GM18870 (cell line): ENCODE results near the gene NSD1.

Experiments
- ATAC-seq: cut with Tn5 transposase; IDR thresholded peaks from one replicate; pipeline ENCODE4 v1.9.1; 2021; ENCODE audit warnings: moderate library complexity; ENCODE audit not compliant: unreplicated experiment

The NSD1 gene, protein sequence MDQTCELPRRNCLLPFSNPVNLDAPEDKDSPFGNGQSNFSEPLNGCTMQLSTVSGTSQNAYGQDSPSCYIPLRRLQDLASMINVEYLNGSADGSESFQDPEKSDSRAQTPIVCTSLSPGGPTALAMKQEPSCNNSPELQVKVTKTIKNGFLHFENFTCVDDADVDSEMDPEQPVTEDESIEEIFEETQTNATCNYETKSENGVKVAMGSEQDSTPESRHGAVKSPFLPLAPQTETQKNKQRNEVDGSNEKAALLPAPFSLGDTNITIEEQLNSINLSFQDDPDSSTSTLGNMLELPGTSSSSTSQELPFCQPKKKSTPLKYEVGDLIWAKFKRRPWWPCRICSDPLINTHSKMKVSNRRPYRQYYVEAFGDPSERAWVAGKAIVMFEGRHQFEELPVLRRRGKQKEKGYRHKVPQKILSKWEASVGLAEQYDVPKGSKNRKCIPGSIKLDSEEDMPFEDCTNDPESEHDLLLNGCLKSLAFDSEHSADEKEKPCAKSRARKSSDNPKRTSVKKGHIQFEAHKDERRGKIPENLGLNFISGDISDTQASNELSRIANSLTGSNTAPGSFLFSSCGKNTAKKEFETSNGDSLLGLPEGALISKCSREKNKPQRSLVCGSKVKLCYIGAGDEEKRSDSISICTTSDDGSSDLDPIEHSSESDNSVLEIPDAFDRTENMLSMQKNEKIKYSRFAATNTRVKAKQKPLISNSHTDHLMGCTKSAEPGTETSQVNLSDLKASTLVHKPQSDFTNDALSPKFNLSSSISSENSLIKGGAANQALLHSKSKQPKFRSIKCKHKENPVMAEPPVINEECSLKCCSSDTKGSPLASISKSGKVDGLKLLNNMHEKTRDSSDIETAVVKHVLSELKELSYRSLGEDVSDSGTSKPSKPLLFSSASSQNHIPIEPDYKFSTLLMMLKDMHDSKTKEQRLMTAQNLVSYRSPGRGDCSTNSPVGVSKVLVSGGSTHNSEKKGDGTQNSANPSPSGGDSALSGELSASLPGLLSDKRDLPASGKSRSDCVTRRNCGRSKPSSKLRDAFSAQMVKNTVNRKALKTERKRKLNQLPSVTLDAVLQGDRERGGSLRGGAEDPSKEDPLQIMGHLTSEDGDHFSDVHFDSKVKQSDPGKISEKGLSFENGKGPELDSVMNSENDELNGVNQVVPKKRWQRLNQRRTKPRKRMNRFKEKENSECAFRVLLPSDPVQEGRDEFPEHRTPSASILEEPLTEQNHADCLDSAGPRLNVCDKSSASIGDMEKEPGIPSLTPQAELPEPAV (N-terminal part only)

DNA sequence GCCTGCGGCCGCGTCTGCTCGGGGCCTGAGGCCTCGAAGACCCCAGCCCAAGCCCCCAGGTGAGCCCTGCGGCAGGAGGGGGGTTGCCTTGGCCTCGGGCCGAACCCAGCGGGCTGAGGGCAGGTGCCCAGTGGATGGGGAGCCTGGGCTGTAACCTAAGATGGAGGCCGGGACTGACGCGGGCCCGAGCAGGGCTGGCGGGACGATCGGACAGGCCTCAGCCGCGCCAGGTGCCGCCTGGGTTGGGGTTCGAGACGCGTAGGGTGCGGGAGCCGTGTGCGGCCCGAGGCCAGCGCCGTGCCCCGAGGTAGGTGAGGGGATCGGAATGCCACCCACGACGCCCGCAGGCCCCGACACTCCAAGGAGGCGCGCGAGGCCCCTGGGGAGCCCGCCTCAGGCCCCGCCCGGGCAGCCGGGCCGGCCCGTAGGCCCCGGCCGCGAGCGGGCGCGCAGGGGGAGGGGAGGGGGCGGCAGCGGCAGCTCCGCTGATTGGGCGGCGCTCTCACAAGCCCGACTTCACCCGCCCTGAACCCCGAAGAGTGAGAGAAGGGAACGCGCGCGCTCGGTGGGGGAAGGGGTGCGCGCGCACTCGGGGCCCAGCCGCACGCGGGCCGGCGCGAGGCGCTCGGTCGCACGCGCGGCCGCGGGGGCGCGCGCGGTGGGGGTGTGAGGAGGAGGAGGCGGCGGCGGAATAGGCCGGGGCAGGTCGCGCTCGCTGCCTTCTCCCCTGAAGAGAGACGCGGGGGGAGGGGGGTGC, at the start of gene NSD1:
NSD1 (plus strand) TSS at position 678 of the 757 bp plus-strand sequence. CDS start 1,331 bp downstream, outside the sequence.
- ATAC-seq, result peak; percentile 47

DNA sequence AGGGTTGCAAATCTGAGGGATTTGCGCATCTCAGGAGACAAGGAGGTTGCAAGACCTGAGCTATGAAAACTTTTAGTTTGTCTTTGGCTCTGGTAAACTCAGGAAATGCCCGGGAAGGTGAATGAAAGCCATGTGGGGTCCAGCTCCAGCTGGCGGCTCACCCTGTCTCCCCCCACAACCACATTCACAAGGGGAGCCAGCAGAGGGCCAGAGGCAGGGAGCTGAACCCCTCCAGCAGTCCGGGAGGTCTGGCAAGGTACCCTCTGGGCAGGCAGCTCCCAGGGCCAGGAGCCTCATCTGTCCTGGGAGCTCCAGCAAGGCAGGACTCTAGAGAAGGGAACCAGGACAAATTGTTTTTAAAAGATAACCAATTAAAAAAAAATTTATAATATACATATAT, 49.4 kb upstream of the NSD1 start:
- no peak for ATAC-seq

DNA sequence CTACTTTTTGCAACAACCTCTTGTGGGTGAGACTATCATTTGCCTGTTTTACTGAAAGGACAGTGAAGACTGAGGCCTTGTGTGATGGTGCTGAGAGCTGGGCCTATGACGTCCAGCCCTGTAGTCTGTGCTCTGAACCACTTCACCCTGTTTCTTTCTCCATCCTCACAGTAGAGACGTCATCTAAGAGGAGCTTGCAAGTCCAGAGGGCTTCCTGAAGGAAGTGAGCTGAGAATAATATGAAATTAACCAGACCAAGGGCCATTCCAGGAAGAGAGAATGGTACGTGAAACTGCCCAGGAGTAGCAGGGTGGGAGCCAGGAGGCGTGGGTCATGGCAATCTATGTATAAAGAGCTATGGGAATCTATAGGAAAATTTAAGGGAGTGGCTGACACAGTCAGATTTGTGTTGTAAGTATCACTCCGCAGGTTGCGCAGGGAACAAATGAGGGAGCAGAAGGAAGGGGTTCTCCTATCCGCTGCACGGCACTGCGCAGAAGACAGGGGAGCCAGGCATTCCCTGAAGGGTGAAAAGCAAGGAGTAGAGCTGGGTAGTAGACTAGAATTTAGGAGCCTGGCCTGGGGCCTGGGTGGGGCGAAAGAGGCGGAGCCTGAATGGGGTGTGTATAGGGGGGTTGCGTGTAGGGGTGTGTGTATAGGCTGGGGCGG, 47.5 kb upstream of the NSD1 start:
- no peak for ATAC-seq

DNA sequence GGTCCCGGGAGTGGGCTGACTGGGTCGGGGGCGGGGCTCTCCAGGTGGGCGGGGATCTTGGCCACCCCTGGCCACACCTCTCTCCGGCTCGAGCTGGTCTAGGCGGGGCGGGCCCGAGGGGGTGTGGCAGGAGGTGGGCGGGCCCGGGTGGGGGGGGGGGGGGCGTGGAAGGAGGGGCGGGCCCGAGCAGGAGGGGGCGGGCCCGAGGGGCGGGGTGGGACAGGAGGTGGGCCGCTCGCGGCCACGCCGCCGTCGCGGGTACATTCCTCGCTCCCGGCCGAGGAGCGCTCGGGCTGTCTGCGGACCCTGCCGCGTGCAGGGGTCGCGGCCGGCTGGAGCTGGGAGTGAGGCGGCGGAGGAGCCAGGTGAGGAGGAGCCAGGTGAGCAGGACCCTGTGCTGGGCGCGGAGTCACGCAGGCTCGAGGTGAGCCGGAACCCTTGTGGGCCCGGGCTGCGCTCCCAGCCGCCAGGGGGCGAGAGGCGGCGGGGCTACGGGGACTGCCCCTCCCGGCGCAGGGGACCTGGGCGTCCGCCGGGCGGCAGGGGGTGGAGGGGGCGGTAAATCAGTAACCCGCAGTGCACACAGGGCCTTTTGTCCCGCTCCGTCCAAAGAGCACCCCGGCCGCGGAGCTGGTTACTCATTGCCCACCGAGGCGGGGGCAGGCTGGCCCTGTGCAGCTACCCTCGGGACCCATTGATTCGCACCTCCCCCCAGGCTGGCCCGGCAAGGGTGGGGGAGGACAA, 46.7 kb upstream of the NSD1 start, which contains the start of gene FGFR4:
FGFR4 (plus strand) TSS at position 262 of the 744 bp plus-strand sequence. CDS start 2,688 bp downstream, outside the sequence.
- peak; percentile 44 for ATAC-seq

DNA sequence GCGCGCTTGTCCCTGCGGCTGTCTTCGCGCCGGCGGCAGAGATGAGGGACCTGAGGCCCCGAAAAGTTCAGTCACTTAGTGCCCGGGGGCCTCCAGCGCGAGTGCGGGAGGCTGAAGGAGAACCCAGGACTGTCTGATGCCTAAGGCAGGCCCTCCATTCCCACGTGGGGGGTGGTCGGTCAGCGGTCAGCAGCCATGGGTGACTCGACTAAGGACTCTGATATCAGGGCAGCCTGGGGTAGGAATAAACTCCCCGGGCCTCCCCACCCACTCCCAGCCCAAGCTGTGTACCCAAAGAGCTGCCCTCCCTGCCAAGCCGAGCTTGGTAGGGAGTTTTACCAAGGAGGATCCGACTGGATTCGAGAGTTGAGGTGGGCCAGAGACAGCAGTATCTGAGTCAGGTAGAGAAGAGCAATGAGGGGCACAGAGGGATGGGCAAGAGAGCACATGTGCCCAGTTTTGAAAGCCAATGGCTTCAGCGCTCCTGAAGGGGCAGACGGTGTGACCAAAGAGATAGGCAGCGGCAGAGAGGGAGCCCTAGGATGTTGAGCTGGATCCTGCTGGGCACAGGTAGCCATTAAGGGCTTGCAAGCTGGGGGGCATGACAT, 46.1 kb upstream of the NSD1 start:
- no peak for ATAC-seq

DNA sequence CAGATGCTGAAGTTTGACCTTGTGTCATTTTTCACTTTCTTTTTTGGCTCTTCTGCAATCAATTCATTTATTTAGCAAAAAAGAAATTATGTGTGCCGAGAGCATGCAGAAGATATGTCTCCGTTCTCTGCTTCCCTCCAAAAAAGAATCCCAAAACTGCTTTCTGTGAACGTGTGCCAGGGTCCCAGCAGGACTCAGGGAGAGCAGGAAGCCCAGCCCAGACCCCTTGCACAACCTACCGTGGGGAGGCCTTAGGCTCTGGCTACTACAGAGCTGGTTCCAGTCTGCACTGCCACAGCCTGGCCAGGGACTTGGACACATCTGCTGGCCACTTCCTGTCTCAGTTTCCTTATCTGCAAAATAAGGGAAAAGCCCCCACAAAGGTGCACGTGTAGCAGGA, 44.4 kb upstream of the NSD1 start:
- no peak for ATAC-seq

DNA sequence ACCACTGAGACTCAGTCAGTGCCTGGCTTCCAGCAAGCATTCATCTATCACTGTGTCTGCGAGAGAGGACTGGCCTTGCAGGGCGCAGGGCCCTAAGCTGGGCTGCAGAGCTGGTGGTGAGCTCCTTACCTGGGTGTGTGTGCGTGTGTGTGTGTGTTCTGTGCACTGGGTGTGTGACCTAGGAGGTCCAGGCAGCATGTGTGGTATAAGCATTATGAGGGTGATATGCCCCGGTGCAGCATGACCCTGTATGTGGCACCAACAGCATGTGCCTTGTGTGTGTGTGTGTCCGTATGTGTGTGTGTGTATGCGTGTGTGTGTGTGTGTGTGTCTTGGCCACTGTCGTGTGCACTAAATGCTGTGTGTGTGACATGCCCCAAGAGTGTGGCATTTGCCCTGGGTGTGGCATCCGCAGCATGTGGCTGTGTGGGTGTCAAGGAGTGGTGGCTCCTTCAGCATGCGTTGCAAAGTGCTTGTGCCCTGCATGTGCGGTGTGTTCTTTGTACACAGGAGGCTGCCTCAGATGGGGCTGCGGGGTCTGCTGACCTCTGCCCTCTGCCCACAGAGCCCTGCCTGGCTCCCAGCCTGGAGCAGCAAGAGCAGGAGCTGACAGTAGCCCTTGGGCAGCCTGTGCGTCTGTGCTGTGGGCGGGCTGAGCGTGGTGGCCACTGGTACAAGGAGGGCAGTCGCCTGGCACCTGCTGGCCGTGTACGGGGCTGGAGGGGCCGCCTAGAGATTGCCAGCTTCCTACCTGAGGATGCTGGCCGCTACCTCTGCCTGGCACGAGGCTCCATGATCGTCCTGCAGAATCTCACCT, 43.5 kb upstream of the NSD1 start:
- no peak for ATAC-seq

DNA sequence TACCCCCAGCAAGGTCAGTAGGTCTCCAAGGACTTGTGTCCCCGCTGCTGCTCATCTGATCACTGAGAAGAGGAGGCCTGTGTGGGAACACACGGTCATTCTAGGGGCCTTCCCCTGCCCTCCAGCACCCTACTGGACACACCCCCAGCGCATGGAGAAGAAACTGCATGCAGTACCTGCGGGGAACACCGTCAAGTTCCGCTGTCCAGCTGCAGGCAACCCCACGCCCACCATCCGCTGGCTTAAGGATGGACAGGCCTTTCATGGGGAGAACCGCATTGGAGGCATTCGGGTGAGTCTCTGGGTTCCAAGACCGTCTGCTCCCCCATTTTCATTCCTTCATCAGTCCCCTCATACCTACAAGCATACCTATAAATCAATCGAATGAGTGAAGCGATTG, 42.8 kb upstream of the NSD1 start:
- no peak for ATAC-seq

DNA sequence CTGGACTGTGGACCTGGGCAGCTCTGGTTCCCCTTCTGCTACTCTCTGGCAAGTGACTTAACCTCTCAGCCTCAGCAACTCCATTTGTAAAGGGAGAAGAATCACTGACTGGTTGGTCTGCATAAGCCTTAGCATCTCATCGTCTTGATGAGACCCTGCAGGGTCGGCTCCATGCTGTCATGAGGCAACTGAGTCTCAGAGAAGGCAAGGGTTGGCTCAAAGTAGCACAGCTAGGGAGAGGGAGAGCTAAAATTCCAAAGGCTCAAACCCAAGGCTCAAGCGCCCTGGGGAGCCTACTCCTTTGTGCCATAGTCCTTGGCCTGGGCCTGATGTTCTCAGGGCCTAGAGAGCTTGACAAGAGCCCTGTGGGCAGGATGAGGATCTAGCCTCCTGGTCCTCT, 42.3 kb upstream of the NSD1 start:
- no peak for ATAC-seq

DNA sequence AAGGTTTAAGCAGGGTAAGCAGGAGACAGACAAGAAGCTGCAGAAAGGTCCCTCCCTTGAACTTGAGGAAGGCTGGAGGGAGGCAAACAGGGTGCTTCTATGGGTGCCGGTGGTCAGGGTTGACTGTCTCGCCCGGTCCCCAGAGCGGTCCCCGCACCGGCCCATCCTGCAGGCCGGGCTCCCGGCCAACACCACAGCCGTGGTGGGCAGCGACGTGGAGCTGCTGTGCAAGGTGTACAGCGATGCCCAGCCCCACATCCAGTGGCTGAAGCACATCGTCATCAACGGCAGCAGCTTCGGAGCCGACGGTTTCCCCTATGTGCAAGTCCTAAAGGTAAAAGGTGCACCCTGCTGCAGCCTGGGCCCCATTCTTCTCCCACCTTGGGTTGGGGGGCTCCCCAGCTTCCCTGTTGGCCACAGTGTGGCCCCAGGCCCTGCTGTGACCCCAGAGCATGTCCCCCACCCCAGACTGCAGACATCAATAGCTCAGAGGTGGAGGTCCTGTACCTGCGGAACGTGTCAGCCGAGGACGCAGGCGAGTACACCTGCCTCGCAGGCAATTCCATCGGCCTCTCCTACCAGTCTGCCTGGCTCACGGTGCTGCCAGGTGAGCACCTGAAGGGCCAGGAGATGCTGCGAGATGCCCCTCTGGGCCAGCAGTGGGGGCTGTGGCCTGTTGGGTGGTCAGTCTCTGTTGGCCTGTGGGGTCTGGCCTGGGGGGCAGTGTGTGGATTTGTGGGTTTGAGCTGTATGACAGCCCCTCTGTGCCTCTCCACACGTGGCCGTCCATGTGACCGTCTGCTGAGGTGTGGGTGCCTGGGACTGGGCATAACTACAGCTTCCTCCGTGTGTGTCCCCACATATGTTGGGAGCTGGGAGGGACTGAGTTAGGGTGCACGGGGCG, 41.1 kb upstream of the NSD1 start:
- ATAC-seq, result no peak

DNA sequence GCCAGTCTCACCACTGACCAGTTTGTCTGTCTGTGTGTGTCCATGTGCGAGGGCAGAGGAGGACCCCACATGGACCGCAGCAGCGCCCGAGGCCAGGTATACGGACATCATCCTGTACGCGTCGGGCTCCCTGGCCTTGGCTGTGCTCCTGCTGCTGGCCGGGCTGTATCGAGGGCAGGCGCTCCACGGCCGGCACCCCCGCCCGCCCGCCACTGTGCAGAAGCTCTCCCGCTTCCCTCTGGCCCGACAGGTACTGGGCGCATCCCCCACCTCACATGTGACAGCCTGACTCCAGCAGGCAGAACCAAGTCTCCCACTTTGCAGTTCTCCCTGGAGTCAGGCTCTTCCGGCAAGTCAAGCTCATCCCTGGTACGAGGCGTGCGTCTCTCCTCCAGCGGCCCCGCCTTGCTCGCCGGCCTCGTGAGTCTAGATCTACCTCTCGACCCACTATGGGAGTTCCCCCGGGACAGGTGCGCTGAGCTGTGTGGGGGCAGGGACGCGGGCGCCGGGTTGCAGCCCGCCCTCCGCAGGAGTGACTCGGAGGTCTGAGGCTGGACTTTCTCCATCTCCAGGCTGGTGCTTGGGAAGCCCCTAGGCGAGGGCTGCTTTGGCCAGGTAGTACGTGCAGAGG, 40.4 kb upstream of the NSD1 start:
- ATAC-seq, result no peak

DNA sequence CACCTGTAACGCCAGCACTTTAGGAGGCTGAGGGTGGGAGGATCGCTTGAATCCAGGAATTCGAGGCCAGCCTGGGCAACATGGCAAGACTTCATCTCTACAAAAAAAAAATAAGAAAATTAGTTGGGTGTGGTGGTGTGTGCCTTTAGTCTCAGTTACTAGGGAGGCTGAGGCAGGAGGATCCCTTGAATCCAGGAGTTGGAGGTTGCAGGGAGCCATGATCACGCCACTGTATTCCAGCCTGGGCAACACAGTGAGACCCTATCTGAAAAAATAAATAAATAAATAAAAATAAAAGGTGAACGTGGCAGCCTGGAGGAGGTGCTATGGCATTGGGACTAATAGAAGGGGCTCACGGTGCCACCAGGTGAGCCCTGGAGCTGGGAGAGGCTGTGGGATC, 39.8 kb upstream of the NSD1 start:
- no peak for ATAC-seq

DNA sequence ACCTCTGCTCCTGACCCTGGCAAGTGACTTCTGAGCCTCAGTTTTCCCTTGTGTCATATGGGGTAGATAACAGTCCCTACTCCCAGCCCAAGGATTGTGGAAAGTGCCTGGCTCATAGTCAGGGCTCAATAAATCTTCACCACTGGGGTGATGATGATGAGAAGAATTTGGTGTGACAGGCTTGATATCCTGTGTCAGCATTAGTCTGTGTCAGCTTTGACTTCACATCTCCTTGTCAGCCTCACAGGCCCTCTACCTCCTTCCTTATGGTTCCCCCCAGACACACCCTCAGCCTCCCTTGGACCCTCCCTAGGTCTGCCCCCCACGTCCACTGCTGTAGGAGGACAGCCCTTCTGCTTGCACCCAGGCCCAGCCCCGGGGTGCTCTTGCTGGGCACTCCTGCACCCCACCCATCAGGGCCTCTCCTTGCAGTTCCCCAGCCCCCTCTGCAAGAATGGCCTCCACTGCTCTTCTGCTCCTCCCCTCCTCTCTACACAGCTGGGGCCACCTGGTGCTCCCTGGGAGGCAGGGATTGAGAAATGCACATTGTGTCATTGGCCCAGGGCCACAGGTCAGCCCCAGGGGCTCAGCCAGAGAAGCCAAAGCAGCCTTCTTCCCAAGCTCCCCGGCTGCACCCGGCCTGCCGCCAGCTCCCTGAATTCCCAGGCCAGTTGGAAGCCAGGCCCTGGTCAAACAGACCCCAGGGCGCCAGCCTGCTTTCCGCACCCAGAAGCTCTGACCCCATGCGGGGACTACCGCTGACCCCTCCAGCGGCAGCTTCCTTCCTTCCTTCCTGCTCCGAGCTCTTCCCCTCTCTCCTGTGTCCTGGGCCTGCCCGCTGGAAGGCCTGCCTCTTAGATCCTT, 39.1 kb upstream of the NSD1 start:
- ATAC-seq, result no peak

DNA sequence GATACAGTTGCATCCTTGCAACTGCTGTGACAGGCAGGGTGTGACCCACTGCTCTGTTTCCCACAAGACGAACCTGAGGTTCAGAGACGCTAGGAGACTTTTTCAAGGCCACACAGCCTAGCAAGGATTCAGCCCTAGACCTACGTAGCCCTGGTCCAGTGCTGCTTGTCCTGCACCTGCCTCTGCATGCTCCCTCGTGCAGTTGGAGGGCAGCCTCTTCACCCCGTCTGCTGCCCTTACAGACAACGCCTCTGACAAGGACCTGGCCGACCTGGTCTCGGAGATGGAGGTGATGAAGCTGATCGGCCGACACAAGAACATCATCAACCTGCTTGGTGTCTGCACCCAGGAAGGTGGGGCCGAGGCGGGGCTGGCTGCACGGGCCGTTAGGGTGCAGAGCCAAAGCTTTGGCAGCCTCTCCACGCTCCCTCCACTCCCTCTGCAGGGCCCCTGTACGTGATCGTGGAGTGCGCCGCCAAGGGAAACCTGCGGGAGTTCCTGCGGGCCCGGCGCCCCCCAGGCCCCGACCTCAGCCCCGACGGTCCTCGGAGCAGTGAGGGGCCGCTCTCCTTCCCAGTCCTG, 38.4 kb upstream of the NSD1 start:
- ATAC-seq, result no peak
